ENCODE measurements around the gene FRAT1. TPM values are rescaled to one million over a fixed set of nuclear protein-coding genes. Genes with fewer than 3 reads are reported as not detected.
"Not testable (repeated sequence)": the region's sequence is repeated elsewhere in the genome, so short reads cannot be mapped to it uniquely, and the experiment has no call there.

FRAT1 gene
- polyA plus RNA-seq (ENCODE audit: low read depth in 6 of 6) = 10 to 100 TPM in 4 of 6 donors, 1 to 10 TPM in 2; 7.4 to 15.7 (median 10.8) TPM

- no peaks in the 10 kb centered on the region for H3K27me3 Mint-ChIP-seq
Observed at GRCh38 chr10:97318772-97319651, at the start of gene FRAT1. TSS of gene FRAT1 (plus strand) at chr10:97319271. CDS start at chr10:97319454, 183 bp downstream.

GRCh38 chr10:97270523-97271154, 48.4 kb upstream of the FRAT1 start:
- no peak for DNase-seq
- peaks cover 0 to 9% (median 6%) of the 10 kb centered on the region in 7 donors for H3K9me3 Mint-ChIP-seq
- H3K4me1 Mint-ChIP-seq = peaks cover 5 to 20% (median 14%) of the 10 kb centered on the region in 3 donors
- H3K27me3 Mint-ChIP-seq = no peaks in the 10 kb centered on the region
- H3K4me3 Mint-ChIP-seq = no peak overlapping the region
- H3K36me3 Mint-ChIP-seq = peaks cover 16 to 17% of the 10 kb centered on the region in 2 donors
- H3K27ac Mint-ChIP-seq = peak overlapping the region in 1 of 6 donors; percentile 49
- no peak for ATAC-seq (ENCODE audit: low read depth in 2 of 2)

More at GRCh38 chr10:97318772-97319651, at the start of gene FRAT1:
- H3K27ac Mint-ChIP-seq = peak within 1 kb of the TSS; percentile 99 to 100 (median 100)
- H3K36me3 Mint-ChIP-seq = no peaks in the 10 kb centered on the region
- ATAC-seq (ENCODE audit: low read depth in 2 of 2) (peak; percentile 62 to 70), DNase-seq (peak; percentile 95)
- peaks cover 24 to 42% (median 28%) of the 10 kb centered on the region in 3 donors for H3K4me1 Mint-ChIP-seq
- peak within 1 kb of the TSS; percentile 89 to 99 (median 97) for H3K4me3 Mint-ChIP-seq
- H3K9me3 Mint-ChIP-seq = no peaks in the 10 kb centered on the region

GRCh38 chr10:97273700-97274099, 45.4 kb upstream of the FRAT1 start:
- Mint-ChIP-seq H3K9me3 (no peaks in the 10 kb centered on the region), H3K36me3 (no peaks in the 10 kb centered on the region), H3K4me3 (no peak overlapping the region), H3K4me1 (peaks cover 7 to 15% (median 14%) of the 10 kb centered on the region in 3 donors), H3K27ac (no peak overlapping the region), H3K27me3 (no peaks in the 10 kb centered on the region)
- no peak for DNase-seq
- no peak for ATAC-seq (ENCODE audit: low read depth in 2 of 2)

- H3K9me3 Mint-ChIP-seq = no peaks in the 10 kb centered on the region
- ATAC-seq (ENCODE audit: low read depth in 2 of 2) (no peak), DNase-seq (no peak)
- no peaks in the 10 kb centered on the region for H3K27me3 Mint-ChIP-seq
- no peaks in the 10 kb centered on the region for H3K36me3 Mint-ChIP-seq
- no peak overlapping the region for H3K27ac Mint-ChIP-seq
- H3K4me3 Mint-ChIP-seq = no peak overlapping the region
- H3K4me1 Mint-ChIP-seq = peaks cover 7 to 17% (median 14%) of the 10 kb centered on the region in 3 donors
Observed at GRCh38 chr10:97274828-97275227, 44.2 kb upstream of the FRAT1 start.

GRCh38 chr10:97277551-97277950, 41.5 kb upstream of the FRAT1 start:
- Mint-ChIP-seq H3K4me1 (peaks cover 10 to 21% (median 14%) of the 10 kb centered on the region in 3 donors), H3K27ac (no peak overlapping the region), H3K36me3 (no peaks in the 10 kb centered on the region), H3K4me3 (no peak overlapping the region), H3K9me3 (no peaks in the 10 kb centered on the region), H3K27me3 (no peaks in the 10 kb centered on the region)
- ATAC-seq (ENCODE audit: low read depth in 2 of 2) (no peak), DNase-seq (no peak)

GRCh38 chr10:97278491-97278989, 40.5 kb upstream of the FRAT1 start:
- H3K36me3 Mint-ChIP-seq = no peaks in the 10 kb centered on the region
- no peak overlapping the region for H3K4me3 Mint-ChIP-seq
- ATAC-seq (ENCODE audit: low read depth in 2 of 2) (peak; percentile 72 to 79), DNase-seq (peak; percentile 29)
- peaks cover 11 to 21% (median 17%) of the 10 kb centered on the region in 3 donors for H3K4me1 Mint-ChIP-seq
- no peaks in the 10 kb centered on the region for H3K27me3 Mint-ChIP-seq
- H3K27ac Mint-ChIP-seq = no peak overlapping the region
- H3K9me3 Mint-ChIP-seq = no peaks in the 10 kb centered on the region

GRCh38 chr10:97279121-97279815, 39.8 kb upstream of the FRAT1 start:
- Mint-ChIP-seq H3K4me3 (no peak overlapping the region), H3K36me3 (no peaks in the 10 kb centered on the region), H3K9me3 (no peaks in the 10 kb centered on the region), H3K27me3 (no peaks in the 10 kb centered on the region), H3K27ac (peak overlapping the region in 2 of 6 donors; percentile 57 to 88), H3K4me1 (peaks cover 11 to 21% (median 17%) of the 10 kb centered on the region in 3 donors)
- ATAC-seq (ENCODE audit: low read depth in 2 of 2) (no peak), DNase-seq (no peak)

- no peak overlapping the region for H3K4me3 Mint-ChIP-seq
- H3K27ac Mint-ChIP-seq = no peak overlapping the region
- peaks cover 8 to 19% (median 18%) of the 10 kb centered on the region in 3 donors for H3K4me1 Mint-ChIP-seq
- no peaks in the 10 kb centered on the region for H3K9me3 Mint-ChIP-seq
- no peaks in the 10 kb centered on the region for H3K27me3 Mint-ChIP-seq
- ATAC-seq (ENCODE audit: low read depth in 2 of 2) (no peak), DNase-seq (no peak)
- peaks cover 0 to 2% of the 10 kb centered on the region in 2 donors for H3K36me3 Mint-ChIP-seq
Observed at GRCh38 chr10:97280783-97281182, 38.3 kb upstream of the FRAT1 start.

GRCh38 chr10:97290076-97290475, 29.0 kb upstream of the FRAT1 start:
- peak overlapping the region in 4 of 8 donors; percentile 2 to 79 (median 25) for H3K4me3 Mint-ChIP-seq
- not testable (repeated sequence) for H3K36me3 Mint-ChIP-seq, H3K27me3 Mint-ChIP-seq

GRCh38 chr10:97290576-97291356, 28.3 kb upstream of the FRAT1 start:
- Mint-ChIP-seq H3K4me1 (peaks cover 12 to 32% (median 31%) of the 10 kb centered on the region in 3 donors), H3K4me3 (peak overlapping the region in 6 of 8 donors; percentile 9 to 99 (median 65)), H3K27ac (peak overlapping the region in 1 of 6 donors; percentile 65)
- DNase-seq; ATAC-seq (ENCODE audit: low read depth in 2 of 2); H3K36me3 Mint-ChIP-seq; H3K27me3 Mint-ChIP-seq; H3K9me3 Mint-ChIP-seq: not testable (repeated sequence)

More at GRCh38 chr10:97290076-97290475, 29.0 kb upstream of the FRAT1 start:
- not testable (repeated sequence) for DNase-seq; ATAC-seq (ENCODE audit: low read depth in 2 of 2); H3K9me3 Mint-ChIP-seq
- peak overlapping the region in 1 of 6 donors; percentile 21 for H3K27ac Mint-ChIP-seq
- peaks cover 12 to 34% (median 31%) of the 10 kb centered on the region in 3 donors for H3K4me1 Mint-ChIP-seq

GRCh38 chr10:97291357-97292096, 27.5 kb upstream of the FRAT1 start:
- no peaks in the 10 kb centered on the region for H3K36me3 Mint-ChIP-seq
- H3K4me3 Mint-ChIP-seq = peak overlapping the region; percentile 88 to 99 (median 92)
- peaks cover 12 to 30% (median 27%) of the 10 kb centered on the region in 3 donors for H3K4me1 Mint-ChIP-seq
- DNase-seq (no peak), ATAC-seq (ENCODE audit: low read depth in 2 of 2) (no peak)
- H3K9me3 Mint-ChIP-seq = no peaks in the 10 kb centered on the region
- H3K27ac Mint-ChIP-seq = peak overlapping the region in 5 of 6 donors; percentile 18 to 93 (median 83)
- peaks cover 0 to 7% (median 0%) of the 10 kb centered on the region in 3 donors for H3K27me3 Mint-ChIP-seq

Measured in naive B cell (primary cell).